Activated naive CD4-positive, alpha-beta T cell treated with anti-CD3 and anti-CD28 coated beads, Interleukin-2, amount 10 ng/mL, durations not matched to agents 7 days and 5 days (primary cell): Measurements from ENCODE around the gene GCNT1.
"Not testable (repeated sequence)": the region's sequence is repeated elsewhere in the genome, so short reads cannot be mapped to it uniquely, and the experiment has no call there.

ENCODE experiments used
- CTCF ChIA-PET: fragments of 350-600 bp; sonication (Branson Sonifier 250); formaldehyde crosslinking; loops from one replicate; lab custom pipeline; 2021; ENCODE audit warnings: antibody characterized with exemption; lab: Charles Lee
- DNase-seq: peaks from one replicate; pipeline ENCODE4 v3.0.0-alpha.2; 2020
- H3K27ac Mint-ChIP-seq: one replicate; pipeline ENCODE4 v1.8.0; 2021; ENCODE audit warnings: mild to moderate bottlenecking, moderate library complexity, mixed read lengths
- H3K27me3 Mint-ChIP-seq: one replicate; pipeline ENCODE4 v1.8.0; 2021; ENCODE audit warnings: mild to moderate bottlenecking, mixed read lengths
- H3K36me3 Mint-ChIP-seq: one replicate; pipeline ENCODE4 v1.8.0; 2021; ENCODE audit warnings: mixed read lengths
- H3K4me1 Mint-ChIP-seq: one replicate; pipeline ENCODE4 v1.8.0; 2021; ENCODE audit warnings: mixed read lengths
- H3K4me3 Mint-ChIP-seq: one replicate; pipeline ENCODE4 v1.8.0; 2021; ENCODE audit warnings: mild to moderate bottlenecking, moderate library complexity, mixed read lengths
- H3K9me3 Mint-ChIP-seq: one replicate; pipeline ENCODE4 v1.8.0; 2021; ENCODE audit warnings: mixed read lengths

GCNT1 gene

GRCh38 chr9:76453785-76454184, 5.2 kb upstream of the GCNT1 start:
- Mint-ChIP-seq H3K9me3 (no peaks in the 10 kb centered on the region), H3K4me1 (peaks cover 20% of the 10 kb centered on the region), H3K27me3 (peaks cover 4% of the 10 kb centered on the region), H3K36me3 (no peaks in the 10 kb centered on the region), H3K4me3 (no peak overlapping the region), H3K27ac (no peak overlapping the region)
- no peak for DNase-seq
- CTCF ChIA-PET: interaction anchor here (7.7 kb wide), 1 partner anchor 205 kb away, joined by 61 read pairs; no protein-coding TSS in a partner anchor

- no peak for DNase-seq
- Mint-ChIP-seq H3K4me1 (peaks cover 21% of the 10 kb centered on the region), H3K27me3 (peaks cover 4% of the 10 kb centered on the region), H3K9me3 (no peaks in the 10 kb centered on the region), H3K4me3 (no peak overlapping the region), H3K36me3 (no peaks in the 10 kb centered on the region), H3K27ac (no peak overlapping the region)
- CTCF ChIA-PET: interaction anchor here (7.7 kb wide), 1 partner anchor 204 kb away, joined by 61 read pairs; no protein-coding TSS in a partner anchor
These were observed 4.7 kb upstream of the GCNT1 start for GRCh38 chr9:76454311-76454710.

GRCh38 chr9:76456202-76456926, 2.6 kb upstream of the GCNT1 start:
- peak; percentile 76 for DNase-seq
- Mint-ChIP-seq H3K27ac (no peak overlapping the region), H3K9me3 (no peaks in the 10 kb centered on the region), H3K36me3 (no peaks in the 10 kb centered on the region), H3K4me1 (peaks cover 35% of the 10 kb centered on the region), H3K4me3 (no peak overlapping the region), H3K27me3 (peaks cover 10% of the 10 kb centered on the region)
- CTCF ChIA-PET: interaction anchor here (1.0 to 7.7 kb wide), 7 partner anchors 10 to 249 kb away, joined by 3 to 61 read pairs (median 8); partner anchors contain the start of gene RFK

- Mint-ChIP-seq H3K36me3 (no peaks in the 10 kb centered on the region), H3K4me1 (peaks cover 35% of the 10 kb centered on the region), H3K27ac (no peak overlapping the region), H3K4me3 (peak overlapping the region; percentile 83), H3K9me3 (no peaks in the 10 kb centered on the region), H3K27me3 (peaks cover 6% of the 10 kb centered on the region)
- DNase-seq: peak; percentile 28
- CTCF ChIA-PET: interaction anchor here (1.0 to 7.7 kb wide), 3 partner anchors 10 to 198 kb away, joined by 3 to 61 read pairs (median 3); no protein-coding TSS in a partner anchor
These were observed 983 bp downstream of the GCNT1 start for GRCh38 chr9:76459694-76460635.

- DNase-seq: no peak
- no peaks in the 10 kb centered on the region for H3K36me3 Mint-ChIP-seq
- CTCF ChIA-PET: interaction anchor here (1.1 to 1.4 kb wide), 3 partner anchors 11 to 196 kb away, joined by 4 read pairs; no protein-coding TSS in a partner anchor
- peaks cover 6% of the 10 kb centered on the region for H3K27me3 Mint-ChIP-seq
- H3K9me3 Mint-ChIP-seq: no peaks in the 10 kb centered on the region
- peaks cover 23% of the 10 kb centered on the region for H3K4me1 Mint-ChIP-seq
- no peak overlapping the region for H3K27ac Mint-ChIP-seq
- no peak overlapping the region for H3K4me3 Mint-ChIP-seq
These were observed 3.1 kb downstream of the GCNT1 start for GRCh38 chr9:76462126-76462525.

- peaks cover 20% of the 10 kb centered on the region for H3K4me1 Mint-ChIP-seq
- H3K9me3 Mint-ChIP-seq: no peaks in the 10 kb centered on the region
- no peak for DNase-seq
- H3K27ac Mint-ChIP-seq: no peak overlapping the region
- H3K36me3 Mint-ChIP-seq: no peaks in the 10 kb centered on the region
- H3K27me3 Mint-ChIP-seq: peaks cover 6% of the 10 kb centered on the region
- no peak overlapping the region for H3K4me3 Mint-ChIP-seq
- CTCF ChIA-PET: interaction anchor here (0.7 to 1.1 kb wide), 2 partner anchors 23 to 195 kb away, joined by 3 to 4 read pairs; no protein-coding TSS in a partner anchor
These were observed 4.2 kb downstream of the GCNT1 start for GRCh38 chr9:76463211-76463610.

GRCh38 chr9:76464706-76465105, 5.7 kb downstream of the GCNT1 start:
- no peaks in the 10 kb centered on the region for H3K9me3 Mint-ChIP-seq
- DNase-seq: no peak
- no peaks in the 10 kb centered on the region for H3K36me3 Mint-ChIP-seq
- CTCF ChIA-PET: no interaction called here
- no peak overlapping the region for H3K4me3 Mint-ChIP-seq
- no peak overlapping the region for H3K27ac Mint-ChIP-seq
- H3K4me1 Mint-ChIP-seq: peaks cover 11% of the 10 kb centered on the region
- peaks cover 6% of the 10 kb centered on the region for H3K27me3 Mint-ChIP-seq

GRCh38 chr9:76465442-76466298, 6.7 kb downstream of the GCNT1 start:
- no peak overlapping the region for H3K27ac Mint-ChIP-seq
- H3K27me3 Mint-ChIP-seq: no peaks in the 10 kb centered on the region
- peaks cover 2% of the 10 kb centered on the region for H3K4me1 Mint-ChIP-seq
- CTCF ChIA-PET: no interaction called here
- no peak overlapping the region for H3K4me3 Mint-ChIP-seq
- H3K9me3 Mint-ChIP-seq: no peaks in the 10 kb centered on the region
- no peak for DNase-seq
- no peaks in the 10 kb centered on the region for H3K36me3 Mint-ChIP-seq

- CTCF ChIA-PET: no interaction called here
- no peaks in the 10 kb centered on the region for H3K36me3 Mint-ChIP-seq
- H3K4me1 Mint-ChIP-seq: no peaks in the 10 kb centered on the region
- no peak for DNase-seq
- H3K4me3 Mint-ChIP-seq: no peak overlapping the region
- H3K27ac Mint-ChIP-seq: no peak overlapping the region
- no peaks in the 10 kb centered on the region for H3K9me3 Mint-ChIP-seq
- no peaks in the 10 kb centered on the region for H3K27me3 Mint-ChIP-seq
These were observed 7.3 kb downstream of the GCNT1 start for GRCh38 chr9:76466299-76466605.

GRCh38 chr9:76474419-76474818, 15.4 kb downstream of the GCNT1 start:
- DNase-seq: no peak
- Mint-ChIP-seq H3K27ac (no peak overlapping the region), H3K36me3 (peaks cover 1% of the 10 kb centered on the region), H3K4me3 (no peak overlapping the region), H3K4me1 (no peaks in the 10 kb centered on the region), H3K9me3 (peaks cover 7% of the 10 kb centered on the region), H3K27me3 (no peaks in the 10 kb centered on the region)
- CTCF ChIA-PET: no interaction called here

- CTCF ChIA-PET: no interaction called here
- Mint-ChIP-seq H3K36me3 (peaks cover 1% of the 10 kb centered on the region), H3K4me3 (no peak overlapping the region), H3K9me3 (peaks cover 7% of the 10 kb centered on the region), H3K27ac (no peak overlapping the region), H3K4me1 (no peaks in the 10 kb centered on the region), H3K27me3 (no peaks in the 10 kb centered on the region)
- DNase-seq: no peak
These were observed 16.7 kb downstream of the GCNT1 start for GRCh38 chr9:76475686-76476085.

- H3K4me3 Mint-ChIP-seq, H3K4me1 Mint-ChIP-seq, DNase-seq, H3K27ac Mint-ChIP-seq, CTCF ChIA-PET, H3K9me3 Mint-ChIP-seq, H3K27me3 Mint-ChIP-seq, H3K36me3 Mint-ChIP-seq: not testable (repeated sequence)
These were observed 18.8 kb downstream of the GCNT1 start for GRCh38 chr9:76477818-76478217.

GRCh38 chr9:76478226-76478625, 19.2 kb downstream of the GCNT1 start:
- CTCF ChIA-PET: no interaction called here
- H3K27me3 Mint-ChIP-seq: no peaks in the 10 kb centered on the region
- peaks cover 7% of the 10 kb centered on the region for H3K9me3 Mint-ChIP-seq
- DNase-seq: no peak
- peaks cover 1% of the 10 kb centered on the region for H3K36me3 Mint-ChIP-seq
- H3K4me3 Mint-ChIP-seq: no peak overlapping the region
- H3K27ac Mint-ChIP-seq: no peak overlapping the region
- H3K4me1 Mint-ChIP-seq: no peaks in the 10 kb centered on the region

- H3K27me3 Mint-ChIP-seq, H3K27ac Mint-ChIP-seq, H3K36me3 Mint-ChIP-seq, CTCF ChIA-PET, H3K4me3 Mint-ChIP-seq, H3K9me3 Mint-ChIP-seq, H3K4me1 Mint-ChIP-seq, DNase-seq: not testable (repeated sequence)
These were observed 20.4 kb downstream of the GCNT1 start for GRCh38 chr9:76479337-76479736.
